ENCODE measurements around the gene DAZL.

- TF ChIP-seq CTCF (IDR thresholded peaks at IDR 0.05), result no peak
- no peak for TF ChIP-seq POLR2A (IDR thresholded peaks at IDR 0.05)
Observed at GRCh38 chr3:16608816-16609215, 3.6 kb upstream of the DAZL start.

Data from body of pancreas (tissue), 4 donors.